Gastrocnemius medialis (tissue), 4 donors: Measurements from ENCODE around the gene PIAS4. TPM values are rescaled to one million over a fixed set of nuclear protein-coding genes. Genes with fewer than 3 reads are reported as not detected.

Experiments used
- ATAC-seq, 2 donors: fragments of 150-250 bp; one replicate each; pipeline ENCODE4 v1.9.1; 2016
- DNase-seq, 2 donors: peaks; one replicate each; pipeline ENCODE4 v3.0.0-alpha.2; 2019
- H3K27ac ChIP-seq, 4 donors: fragments of 200-600 bp; sonication (generic); 1 replicate in 1 of 4; 2 replicates in 3 of 4; pipeline ENCODE4 v1.5.1; 2016 to 2018; ENCODE audit warnings: mild to moderate bottlenecking in 2 of 4, moderate library complexity in 1 of 4
- H3K27me3 ChIP-seq, 3 donors: fragments of 200-600 bp; sonication (generic) in 2 of 3; 1 replicate in 1 of 3; 2 replicates in 2 of 3; pipeline versions ENCODE4 v1.5.1 to v1.6.0; 2016 to 2019; ENCODE audit warnings: mild to moderate bottlenecking in 1 of 3, moderate library complexity in 1 of 3
- H3K36me3 ChIP-seq, 2 donors: fragments of 200-600 bp; sonication (generic) in 1 of 2; one replicate each; pipeline ENCODE4 v1.5.1; 2017 to 2018
- H3K4me1 ChIP-seq, 2 donors: fragments of 200-600 bp; sonication (generic) in 1 of 2; one replicate each; pipeline ENCODE4 v1.5.1; 2016 to 2017; ENCODE audit warnings: mild to moderate bottlenecking in 2 of 2
- H3K4me3 ChIP-seq, 4 donors: fragments of 200-600 bp; sonication (generic) in 3 of 4; 1 replicate in 1 of 4; 2 replicates in 3 of 4; pipeline ENCODE4 v1.5.1; 2016 to 2019; ENCODE audit warnings: mild to moderate bottlenecking in 2 of 4
- H3K9me3 ChIP-seq, 3 donors: fragments of 200-600 bp; sonication (generic) in 2 of 3; 1 replicate in 1 of 3; 2 replicates in 2 of 3; pipeline ENCODE4 v1.5.1; 2016 to 2019
- POLR2A ChIP-seq, 2 donors: fragments of 450-650 bp; IDR thresholded peaks; one replicate each; pipeline ENCODE4 v1.6.1; 2017; ENCODE audit warnings: antibody characterized with exemption in 2 of 2, mild to moderate bottlenecking in 2 of 2, moderate library complexity in 2 of 2
- in situ Hi-C, 4 donors: fragments of 200-750 bp; cut with MboI; loops; one replicate each; pipeline versions ENCODE4 v1.15.0 to v1.8.0; 2017; ENCODE audit warnings: low sequenced_read_pairs in 4 of 4
- intact Hi-C: fragments of 100-400 bp; cut with DNase I; formaldehyde crosslinking; loops from one replicate; pipeline ENCODE4 v1.15.1; 2023; ENCODE audit warnings: low total_unique reads
- total RNA-seq, 4 donors: library from RNA; depleted of rRNA; stranded (reverse); fragments of >200 nt; gene quantifications; one replicate each; pipeline versions ENCODE4 v1.1.0 to v1.2.3, GENCODE V29; 2016
- TF ChIP-seq, protein P1 (sequence below), 5 experiments: fragments of 450-650 bp in 3 of 5; fragments of 200-600 bp in 2 of 5; sonication (generic) in 2 of 5; IDR thresholded peaks in 4 of 5; conservative IDR thresholded peaks in 1 of 5; 1 replicate in 4 of 5; 2 replicates in 1 of 5; pipeline ENCODE4 v1.5.1; 2016 to 2019; ENCODE audit warnings: antibody characterized with exemption in 5 of 5, mild to moderate bottlenecking in 3 of 5, moderate library complexity in 3 of 5

The PIAS4 gene
- total RNA-seq, 4 donors from 2014 or later, result 15.5 to 20.0 (median 17.5) TPM

DNA sequence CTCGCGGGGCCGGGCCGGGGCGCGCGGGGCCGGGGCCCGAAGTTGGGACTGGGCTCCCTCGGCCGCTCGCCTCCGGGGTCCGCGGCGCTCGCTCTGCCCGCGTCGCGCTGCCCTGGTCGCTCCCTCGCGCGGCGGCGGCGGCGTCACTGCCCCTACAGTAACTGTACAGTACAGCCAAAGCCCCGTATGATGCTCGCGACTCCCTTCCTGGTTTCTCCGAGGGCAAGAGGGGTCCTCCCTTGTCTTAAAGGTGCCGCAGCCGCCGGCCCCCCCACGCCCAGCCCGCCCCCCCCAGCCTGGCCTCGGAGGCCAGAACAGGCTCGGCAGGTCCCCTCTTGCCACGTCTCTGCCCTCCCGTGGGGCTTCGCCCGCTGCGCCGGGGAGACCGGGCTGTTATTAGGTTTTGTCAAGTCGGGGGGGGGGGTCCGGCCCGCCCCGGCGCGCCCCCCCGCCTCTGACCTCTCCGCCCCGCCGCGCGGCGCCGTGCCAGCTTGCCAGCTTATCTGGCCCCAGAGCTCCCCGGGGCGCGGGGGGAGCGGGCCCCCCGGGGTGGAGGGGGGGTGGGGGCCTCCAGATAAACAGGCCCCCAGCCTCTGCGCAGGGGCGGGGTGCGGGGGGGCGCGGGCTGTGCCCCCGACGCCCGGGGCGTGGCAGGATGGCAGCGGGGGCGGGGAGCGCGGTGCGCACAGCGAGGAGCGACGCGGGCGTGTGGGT, 59.3 kb downstream of the PIAS4 start, which contains the start of gene ZBTB7A:
Gene ZBTB7A, minus strand, starts transcription at position 218 of the 714 bp plus-strand sequence. CDS start 11,667 bp downstream, outside the sequence.
- TF ChIP-seq, protein P1, sequence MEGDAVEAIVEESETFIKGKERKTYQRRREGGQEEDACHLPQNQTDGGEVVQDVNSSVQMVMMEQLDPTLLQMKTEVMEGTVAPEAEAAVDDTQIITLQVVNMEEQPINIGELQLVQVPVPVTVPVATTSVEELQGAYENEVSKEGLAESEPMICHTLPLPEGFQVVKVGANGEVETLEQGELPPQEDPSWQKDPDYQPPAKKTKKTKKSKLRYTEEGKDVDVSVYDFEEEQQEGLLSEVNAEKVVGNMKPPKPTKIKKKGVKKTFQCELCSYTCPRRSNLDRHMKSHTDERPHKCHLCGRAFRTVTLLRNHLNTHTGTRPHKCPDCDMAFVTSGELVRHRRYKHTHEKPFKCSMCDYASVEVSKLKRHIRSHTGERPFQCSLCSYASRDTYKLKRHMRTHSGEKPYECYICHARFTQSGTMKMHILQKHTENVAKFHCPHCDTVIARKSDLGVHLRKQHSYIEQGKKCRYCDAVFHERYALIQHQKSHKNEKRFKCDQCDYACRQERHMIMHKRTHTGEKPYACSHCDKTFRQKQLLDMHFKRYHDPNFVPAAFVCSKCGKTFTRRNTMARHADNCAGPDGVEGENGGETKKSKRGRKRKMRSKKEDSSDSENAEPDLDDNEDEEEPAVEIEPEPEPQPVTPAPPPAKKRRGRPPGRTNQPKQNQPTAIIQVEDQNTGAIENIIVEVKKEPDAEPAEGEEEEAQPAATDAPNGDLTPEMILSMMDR (IDR thresholded peaks at IDR 0.05 in 4 of 5, conservative IDR thresholded peaks at IDR 0.05 in 1 of 5), result no peak
- TF ChIP-seq POLR2A (IDR thresholded peaks at IDR 0.05), result peak; percentile 47 to 68
- Histone ChIP-seq H3K4me3 (peak within 1 kb of the TSS; percentile 85 to 100 (median 97)), H3K4me1 (peaks cover 25 to 26% of the 10 kb centered on the region in 2 donors), H3K36me3 (no peaks in the 10 kb centered on the region), H3K27me3 (no peaks in the 10 kb centered on the region), H3K27ac (peak within 1 kb of the TSS; percentile 85 to 100 (median 96)), H3K9me3 (no peaks in the 10 kb centered on the region)
- DNase-seq (peak; percentile 81), ATAC-seq (peak; percentile 32 to 51)
- intact Hi-C loops, result loop anchor here (2.0 to 10.0 kb wide), 7 partner anchors 60 to 1972 kb away; partner anchors contain the start of genes ANKRD24, APBA3, CHAF1A and IZUMO4
- in situ Hi-C loops, result loop anchor here in 2 of 4 donors (10.0 kb wide), 2 partner anchors 62 to 82 kb away; partner anchors contain the start of genes EEF2 (in 1 of the 2) and PIAS4 (in 1 of the 2)

DNA sequence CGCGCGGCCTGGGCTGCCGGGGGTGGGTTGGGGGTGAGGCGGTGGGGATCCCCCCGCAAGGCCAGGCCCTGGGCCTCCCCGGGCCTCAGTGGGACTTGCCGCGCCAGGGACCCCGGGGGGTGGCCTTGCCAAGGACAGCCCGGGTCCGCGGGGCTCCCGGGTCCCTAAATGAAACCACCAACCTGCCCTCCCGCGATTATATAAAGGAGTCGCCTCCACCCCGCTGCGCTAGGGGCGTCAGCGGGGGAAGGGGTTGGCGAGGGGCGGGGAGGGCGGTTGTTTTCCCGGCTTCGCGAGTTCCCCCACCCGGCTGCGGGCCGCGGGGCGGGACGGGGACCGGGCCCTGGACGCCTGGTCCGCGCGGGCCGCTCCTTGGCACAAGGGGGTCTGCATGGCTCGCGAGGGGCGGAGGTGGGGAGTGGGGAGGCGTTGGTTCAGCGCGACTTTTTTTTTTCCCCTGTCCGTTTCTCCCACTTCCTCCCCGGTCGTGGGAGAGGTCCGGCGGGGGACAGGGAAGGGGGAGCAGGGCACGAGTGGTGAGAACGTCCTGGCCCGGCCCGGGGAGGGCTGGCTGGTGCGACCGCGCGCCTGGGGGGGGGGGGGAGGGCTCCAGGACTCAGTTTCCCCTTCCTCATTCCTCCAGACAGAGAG, 60.0 kb downstream of the PIAS4 start:
- intact Hi-C loops, result loop anchor here (2.0 to 10.0 kb wide), 7 partner anchors 61 to 1973 kb away; partner anchors contain the start of genes ANKRD24, APBA3, CHAF1A and IZUMO4
- TF ChIP-seq, protein P1 (IDR thresholded peaks at IDR 0.05 in 4 of 5, conservative IDR thresholded peaks at IDR 0.05 in 1 of 5), result no peak
- TF ChIP-seq POLR2A (IDR thresholded peaks at IDR 0.05), result peak; percentile 20 to 31
- Histone ChIP-seq H3K4me3 (peak overlapping the region; percentile 85 to 100 (median 97)), H3K9me3 (no peaks in the 10 kb centered on the region), H3K27ac (peak overlapping the region; percentile 85 to 97 (median 96)), H3K27me3 (no peaks in the 10 kb centered on the region), H3K36me3 (no peaks in the 10 kb centered on the region), H3K4me1 (peaks cover 18 to 19% of the 10 kb centered on the region in 2 donors)
- in situ Hi-C loops, result loop anchor here in 2 of 4 donors (10.0 kb wide), 2 partner anchors 63 to 83 kb away; partner anchors contain the start of genes EEF2 (in 1 of the 2) and PIAS4 (in 1 of the 2)
- ATAC-seq (no peak), DNase-seq (no peak)

DNA sequence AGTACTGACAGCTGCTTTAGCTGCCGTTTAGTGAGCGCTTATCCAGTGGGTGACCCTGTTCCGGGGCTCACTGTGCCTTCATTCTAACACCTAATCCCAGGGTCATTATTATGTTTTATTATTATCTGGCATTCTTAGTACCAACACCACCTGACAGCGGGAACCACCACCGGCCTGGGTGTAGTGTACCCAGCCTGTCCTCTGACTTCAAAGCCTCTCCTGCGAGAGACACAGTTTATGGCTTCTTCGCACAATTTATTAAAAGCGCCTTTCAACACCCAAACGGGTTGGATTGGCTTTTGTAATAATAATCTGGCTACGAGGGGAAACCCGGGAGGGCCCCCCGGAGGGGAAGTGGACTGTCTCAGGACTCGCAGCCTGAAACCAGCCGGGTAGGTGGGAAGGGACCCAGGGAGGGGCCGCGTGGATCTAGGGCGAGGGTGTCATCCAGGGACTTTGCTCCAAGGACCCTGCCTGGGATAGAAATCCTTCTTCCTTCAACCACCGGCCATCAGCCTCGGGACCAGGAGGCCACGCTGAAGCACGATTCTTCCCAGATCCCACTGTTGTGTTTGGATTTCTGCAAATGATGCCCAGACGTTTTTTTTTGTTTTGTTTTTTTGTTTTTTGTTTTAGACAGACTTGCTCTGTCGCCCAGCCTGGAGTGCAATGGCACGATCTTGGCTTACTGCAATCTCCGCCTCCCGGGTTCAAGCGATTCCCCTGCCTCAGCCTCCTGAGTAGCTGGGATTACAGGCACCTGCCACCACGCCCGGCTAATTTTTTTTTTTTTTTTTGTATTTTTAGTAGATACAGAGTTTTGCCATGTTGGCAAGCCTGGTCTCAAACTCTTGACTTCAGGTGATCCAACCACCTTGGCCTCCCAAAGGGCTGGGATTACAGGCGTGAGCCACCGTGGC, 60.8 kb downstream of the PIAS4 start:
- no peaks in the 10 kb centered on the region for H3K36me3 ChIP-seq
- in situ Hi-C loops (loop anchor here in 2 of 4 donors (10.0 kb wide), 2 partner anchors 64 to 84 kb away; partner anchors contain the start of genes EEF2 (in 1 of the 2) and PIAS4 (in 1 of the 2)), intact Hi-C loops (loop anchor here (5.0 to 10.0 kb wide), 6 partner anchors 114 to 1974 kb away; partner anchors contain the start of genes ANKRD24, APBA3, CHAF1A and IZUMO4)
- DNase-seq, result no peak
- no peaks in the 10 kb centered on the region for H3K9me3 ChIP-seq
- no peaks in the 10 kb centered on the region for H3K27me3 ChIP-seq
- H3K27ac ChIP-seq, result peak overlapping the region; percentile 85 to 97 (median 96)
- H3K4me3 ChIP-seq, result peak overlapping the region; percentile 85 to 100 (median 97)
- H3K4me1 ChIP-seq, result peaks cover 10 to 11% of the 10 kb centered on the region in 2 donors
- no peak for ATAC-seq
- TF ChIP-seq, protein P1 (IDR thresholded peaks at IDR 0.05 in 4 of 5, conservative IDR thresholded peaks at IDR 0.05 in 1 of 5), result no peak
- no peak for TF ChIP-seq POLR2A (IDR thresholded peaks at IDR 0.05)
